ENCODE data around the gene RBM28.
"Not testable (repeated sequence)": the region's sequence is repeated elsewhere in the genome, so short reads cannot be mapped to it uniquely, and the experiment has no call there.

Gene RBM28

GRCh38 chr7:128284102-128284501, 59.6 kb downstream of the RBM28 start:
- DNase-seq (ENCODE audit: low read depth in 4 of 4, low spot score in 1 of 4) = no peak

GRCh38 chr7:128281605-128282380, 61.9 kb downstream of the RBM28 start:
- DNase-seq (ENCODE audit: low read depth in 4 of 4, low spot score in 1 of 4) = no peak

GRCh38 chr7:128280451-128280850, 63.3 kb downstream of the RBM28 start:
- DNase-seq (ENCODE audit: low read depth in 4 of 4, low spot score in 1 of 4) = not testable (repeated sequence)

GRCh38 chr7:128279124-128279713, 64.5 kb downstream of the RBM28 start:
- DNase-seq (ENCODE audit: low read depth in 4 of 4, low spot score in 1 of 4) = no peak

- no peak for DNase-seq (ENCODE audit: low read depth in 4 of 4, low spot score in 1 of 4)
Observed at GRCh38 chr7:128278366-128278765, 65.3 kb downstream of the RBM28 start.

GRCh38 chr7:128275681-128276080, 68.0 kb downstream of the RBM28 start:
- no peak for DNase-seq (ENCODE audit: low read depth in 4 of 4, low spot score in 1 of 4)

GRCh38 chr7:128274884-128275603, 68.7 kb downstream of the RBM28 start:
- DNase-seq (ENCODE audit: low read depth in 4 of 4, low spot score in 1 of 4) = no peak

GRCh38 chr7:128274246-128274883, 69.3 kb downstream of the RBM28 start:
- DNase-seq (ENCODE audit: low read depth in 4 of 4, low spot score in 1 of 4) = no peak

- DNase-seq (ENCODE audit: low read depth in 4 of 4, low spot score in 1 of 4) = no peak
Observed at GRCh38 chr7:128271942-128272481, 71.7 kb downstream of the RBM28 start.

- DNase-seq (ENCODE audit: low read depth in 4 of 4, low spot score in 1 of 4) = no peak
Observed at GRCh38 chr7:128271471-128271941, 72.2 kb downstream of the RBM28 start.

- no peak for DNase-seq (ENCODE audit: low read depth in 4 of 4, low spot score in 1 of 4)
Observed at GRCh38 chr7:128270826-128271272, 72.9 kb downstream of the RBM28 start.

- no peak for DNase-seq (ENCODE audit: low read depth in 4 of 4, low spot score in 1 of 4)
Observed at GRCh38 chr7:128268233-128268632, 75.5 kb downstream of the RBM28 start.

- no peak for DNase-seq (ENCODE audit: low read depth in 4 of 4, low spot score in 1 of 4)
Observed at GRCh38 chr7:128267595-128267924, 76.1 kb downstream of the RBM28 start.

- no peak for DNase-seq (ENCODE audit: low read depth in 4 of 4, low spot score in 1 of 4)
Observed at GRCh38 chr7:128266883-128267594, 76.7 kb downstream of the RBM28 start.

GRCh38 chr7:128266529-128266882, 77.2 kb downstream of the RBM28 start:
- no peak for DNase-seq (ENCODE audit: low read depth in 4 of 4, low spot score in 1 of 4)

GRCh38 chr7:128265906-128266300, 77.8 kb downstream of the RBM28 start:
- no peak for DNase-seq (ENCODE audit: low read depth in 4 of 4, low spot score in 1 of 4)

- DNase-seq (ENCODE audit: low read depth in 4 of 4, low spot score in 1 of 4) = no peak
Observed at GRCh38 chr7:128265156-128265905, 78.4 kb downstream of the RBM28 start.

- DNase-seq (ENCODE audit: low read depth in 4 of 4, low spot score in 1 of 4) = no peak
Observed at GRCh38 chr7:128264477-128264876, 79.2 kb downstream of the RBM28 start.

- DNase-seq (ENCODE audit: low read depth in 4 of 4, low spot score in 1 of 4) = no peak
Observed at GRCh38 chr7:128263420-128263819, 80.3 kb downstream of the RBM28 start.
